Measurements from ENCODE around the gene KLHL41.

The KLHL41 gene

GRCh38 chr2:169469952-169470572 is 39.4 kb upstream of the KLHL41 start:
- DNase-seq (ENCODE audit: low read depth in 1 of 2, low spot score in 1 of 2), result no peak
- Histone ChIP-seq H3K27me3 (ENCODE audit: insufficient read depth, poor library complexity, severe bottlenecking) (no peaks in the 10 kb centered on the region), H3K27ac (replicated peaks) (no peak overlapping the region), H3K4me3 (replicated peaks; ENCODE audit: insufficient read depth, low read length) (no peak overlapping the region)
- TF ChIP-seq SPI1 (IDR thresholded peaks at IDR 0.05; ENCODE audit: borderline replicate concordance, low read depth), result no peak
- no peak for TF ChIP-seq POLR2AphosphoS5 (IDR thresholded peaks at IDR 0.05; ENCODE audit: low read depth)
- TF ChIP-seq GABPA (IDR thresholded peaks at IDR 0.05; ENCODE audit: low read depth), result no peak
- TF ChIP-seq, protein P1, sequence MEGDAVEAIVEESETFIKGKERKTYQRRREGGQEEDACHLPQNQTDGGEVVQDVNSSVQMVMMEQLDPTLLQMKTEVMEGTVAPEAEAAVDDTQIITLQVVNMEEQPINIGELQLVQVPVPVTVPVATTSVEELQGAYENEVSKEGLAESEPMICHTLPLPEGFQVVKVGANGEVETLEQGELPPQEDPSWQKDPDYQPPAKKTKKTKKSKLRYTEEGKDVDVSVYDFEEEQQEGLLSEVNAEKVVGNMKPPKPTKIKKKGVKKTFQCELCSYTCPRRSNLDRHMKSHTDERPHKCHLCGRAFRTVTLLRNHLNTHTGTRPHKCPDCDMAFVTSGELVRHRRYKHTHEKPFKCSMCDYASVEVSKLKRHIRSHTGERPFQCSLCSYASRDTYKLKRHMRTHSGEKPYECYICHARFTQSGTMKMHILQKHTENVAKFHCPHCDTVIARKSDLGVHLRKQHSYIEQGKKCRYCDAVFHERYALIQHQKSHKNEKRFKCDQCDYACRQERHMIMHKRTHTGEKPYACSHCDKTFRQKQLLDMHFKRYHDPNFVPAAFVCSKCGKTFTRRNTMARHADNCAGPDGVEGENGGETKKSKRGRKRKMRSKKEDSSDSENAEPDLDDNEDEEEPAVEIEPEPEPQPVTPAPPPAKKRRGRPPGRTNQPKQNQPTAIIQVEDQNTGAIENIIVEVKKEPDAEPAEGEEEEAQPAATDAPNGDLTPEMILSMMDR (IDR thresholded peaks at IDR 0.05; ENCODE audit: insufficient read depth, low read length), result no peak
- TF ChIP-seq, protein P2, sequence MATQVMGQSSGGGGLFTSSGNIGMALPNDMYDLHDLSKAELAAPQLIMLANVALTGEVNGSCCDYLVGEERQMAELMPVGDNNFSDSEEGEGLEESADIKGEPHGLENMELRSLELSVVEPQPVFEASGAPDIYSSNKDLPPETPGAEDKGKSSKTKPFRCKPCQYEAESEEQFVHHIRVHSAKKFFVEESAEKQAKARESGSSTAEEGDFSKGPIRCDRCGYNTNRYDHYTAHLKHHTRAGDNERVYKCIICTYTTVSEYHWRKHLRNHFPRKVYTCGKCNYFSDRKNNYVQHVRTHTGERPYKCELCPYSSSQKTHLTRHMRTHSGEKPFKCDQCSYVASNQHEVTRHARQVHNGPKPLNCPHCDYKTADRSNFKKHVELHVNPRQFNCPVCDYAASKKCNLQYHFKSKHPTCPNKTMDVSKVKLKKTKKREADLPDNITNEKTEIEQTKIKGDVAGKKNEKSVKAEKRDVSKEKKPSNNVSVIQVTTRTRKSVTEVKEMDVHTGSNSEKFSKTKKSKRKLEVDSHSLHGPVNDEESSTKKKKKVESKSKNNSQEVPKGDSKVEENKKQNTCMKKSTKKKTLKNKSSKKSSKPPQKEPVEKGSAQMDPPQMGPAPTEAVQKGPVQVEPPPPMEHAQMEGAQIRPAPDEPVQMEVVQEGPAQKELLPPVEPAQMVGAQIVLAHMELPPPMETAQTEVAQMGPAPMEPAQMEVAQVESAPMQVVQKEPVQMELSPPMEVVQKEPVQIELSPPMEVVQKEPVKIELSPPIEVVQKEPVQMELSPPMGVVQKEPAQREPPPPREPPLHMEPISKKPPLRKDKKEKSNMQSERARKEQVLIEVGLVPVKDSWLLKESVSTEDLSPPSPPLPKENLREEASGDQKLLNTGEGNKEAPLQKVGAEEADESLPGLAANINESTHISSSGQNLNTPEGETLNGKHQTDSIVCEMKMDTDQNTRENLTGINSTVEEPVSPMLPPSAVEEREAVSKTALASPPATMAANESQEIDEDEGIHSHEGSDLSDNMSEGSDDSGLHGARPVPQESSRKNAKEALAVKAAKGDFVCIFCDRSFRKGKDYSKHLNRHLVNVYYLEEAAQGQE (IDR thresholded peaks at IDR 0.05; ENCODE audit: insufficient replicate concordance, low read depth), result no peak

DNA sequence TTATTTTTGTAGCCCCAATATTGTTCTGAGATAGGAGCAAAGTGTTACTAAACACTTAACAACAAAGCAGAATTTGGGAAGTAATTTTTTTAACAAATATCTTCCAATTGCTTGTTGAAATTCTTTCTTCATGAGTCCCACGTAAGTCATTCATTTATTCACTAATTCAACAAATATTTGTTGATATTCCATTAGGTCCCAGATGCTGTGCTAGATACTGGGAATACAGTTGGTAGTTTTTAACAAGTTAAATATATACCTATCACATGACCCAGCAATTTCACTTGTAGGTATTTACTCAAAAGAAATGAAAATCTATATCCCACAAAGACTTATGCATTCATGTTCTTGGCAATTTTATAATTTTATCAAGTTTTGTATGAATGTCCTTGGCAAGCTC is 37.3 kb upstream of the KLHL41 start:
- DNase-seq (ENCODE audit: low read depth in 1 of 2, low spot score in 1 of 2), result no peak
- no peak overlapping the region for H3K27ac ChIP-seq (replicated peaks)
- no peaks in the 10 kb centered on the region for H3K27me3 ChIP-seq (ENCODE audit: insufficient read depth, poor library complexity, severe bottlenecking)
- TF ChIP-seq, protein P1 (IDR thresholded peaks at IDR 0.05; ENCODE audit: insufficient read depth, low read length), result no peak
- TF ChIP-seq, protein P2 (IDR thresholded peaks at IDR 0.05; ENCODE audit: insufficient replicate concordance, low read depth), result no peak
- no peak for TF ChIP-seq GABPA (IDR thresholded peaks at IDR 0.05; ENCODE audit: low read depth)
- TF ChIP-seq POLR2AphosphoS5 (IDR thresholded peaks at IDR 0.05; ENCODE audit: low read depth), result no peak
- TF ChIP-seq SPI1 (IDR thresholded peaks at IDR 0.05; ENCODE audit: borderline replicate concordance, low read depth), result no peak
- no peak overlapping the region for H3K4me3 ChIP-seq (replicated peaks; ENCODE audit: insufficient read depth, low read length)

DNA sequence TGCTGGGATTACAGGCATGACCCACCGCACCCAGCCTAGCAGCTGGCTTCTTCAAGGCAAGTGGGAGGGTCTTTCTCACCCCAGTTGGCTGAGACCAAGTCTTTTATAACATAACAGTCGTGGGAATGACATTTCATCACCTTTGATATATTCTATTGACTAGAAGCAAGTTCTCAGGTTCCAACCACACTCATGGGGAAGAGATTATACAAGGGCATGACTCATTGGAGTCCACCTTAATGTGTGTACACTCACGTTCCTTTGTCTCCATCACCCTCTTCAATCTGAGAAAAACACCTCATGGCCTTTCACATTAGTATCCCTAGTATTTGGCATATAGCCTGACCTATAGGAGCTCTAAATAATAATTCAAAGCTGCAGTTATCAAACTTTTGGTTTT is 33.0 kb upstream of the KLHL41 start:
- TF ChIP-seq, protein P1 (IDR thresholded peaks at IDR 0.05; ENCODE audit: insufficient read depth, low read length), result no peak
- TF ChIP-seq GABPA (IDR thresholded peaks at IDR 0.05; ENCODE audit: low read depth), result no peak
- TF ChIP-seq POLR2AphosphoS5 (IDR thresholded peaks at IDR 0.05; ENCODE audit: low read depth), result no peak
- TF ChIP-seq, protein P2 (IDR thresholded peaks at IDR 0.05; ENCODE audit: insufficient replicate concordance, low read depth), result no peak
- TF ChIP-seq SPI1 (IDR thresholded peaks at IDR 0.05; ENCODE audit: borderline replicate concordance, low read depth), result no peak
- H3K4me3 ChIP-seq (replicated peaks; ENCODE audit: insufficient read depth, low read length), result no peak overlapping the region
- H3K27me3 ChIP-seq (ENCODE audit: insufficient read depth, poor library complexity, severe bottlenecking), result no peaks in the 10 kb centered on the region
- DNase-seq (ENCODE audit: low read depth in 1 of 2, low spot score in 1 of 2), result no peak
- H3K27ac ChIP-seq (replicated peaks), result no peak overlapping the region
